KMS-11 (cell line): ENCODE measurements around the gene NKAIN4.

Experiments used
- H2AFZ ChIP-seq: fragments of 200-600 bp; sonication (generic); 2 replicates; pipeline ENCODE4 v1.6.1; 2016; ENCODE audit warnings: antibody characterized with exemption, mixed run types, low read depth
- H3K27ac ChIP-seq: fragments of 200-600 bp; sonication (generic); 2 replicates; pipeline ENCODE4 v1.6.1; 2016; ENCODE audit warnings: mild to moderate bottlenecking, mixed run types
- H3K27me3 ChIP-seq: fragments of 200-600 bp; sonication (generic); 2 replicates; pipeline ENCODE4 v1.6.1; 2017; ENCODE audit warnings: mild to moderate bottlenecking, low read depth, mixed run types, moderate library complexity; ENCODE audit not compliant: insufficient read depth
- H3K36me3 ChIP-seq: fragments of 200-600 bp; sonication (generic); 2 replicates; pipeline ENCODE4 v1.6.1; 2017; ENCODE audit warnings: mild to moderate bottlenecking, mixed run types; ENCODE audit not compliant: insufficient read depth
- H3K4me1 ChIP-seq: fragments of 200-600 bp; sonication (generic); 2 replicates; pipeline ENCODE4 v1.6.1; 2016; ENCODE audit warnings: mild to moderate bottlenecking, low read depth, mixed run types; ENCODE audit not compliant: poor library complexity, severe bottlenecking
- H3K4me2 ChIP-seq: fragments of 200-600 bp; sonication (generic); 2 replicates; pipeline ENCODE4 v1.7.0; 2016; ENCODE audit warnings: mild to moderate bottlenecking, mixed run types
- H3K4me3 ChIP-seq: fragments of 200-600 bp; sonication (generic); IDR thresholded peaks from 2 replicates; pipeline ENCODE4 v1.6.1; 2017; ENCODE audit warnings: low read depth, low read length, mixed read lengths; ENCODE audit not compliant: insufficient read depth
- H3K79me2 ChIP-seq: fragments of 200-600 bp; sonication (generic); 2 replicates; pipeline ENCODE4 v1.6.1; 2016; ENCODE audit warnings: low read depth, mixed run types; ENCODE audit not compliant: insufficient read depth
- H3K9ac ChIP-seq: fragments of 200-600 bp; sonication (generic); 2 replicates; pipeline ENCODE4 v1.6.1; 2016; ENCODE audit warnings: mild to moderate bottlenecking, mixed run types
- H4K20me1 ChIP-seq: fragments of 200-600 bp; sonication (generic); 2 replicates; pipeline ENCODE4 v1.6.1; 2016; ENCODE audit warnings: mild to moderate bottlenecking, mixed run types; ENCODE audit not compliant: insufficient read depth
- CTCF ChIP-seq: fragments of 200-600 bp; sonication (generic); conservative IDR thresholded peaks from 2 replicates; pipeline ENCODE4 v1.6.1; 2017; ENCODE audit warnings: low read depth, mild to moderate bottlenecking, antibody characterized with exemption, low read length, moderate library complexity, mixed read lengths

NKAIN4 gene

GRCh38 chr20:63297796-63298572 lies 43.7 kb upstream of the NKAIN4 start:
- H3K27ac ChIP-seq, result no peak overlapping the region
- peaks cover 97% of the 10 kb centered on the region for H3K27me3 ChIP-seq
- H3K4me1 ChIP-seq, result no peaks in the 10 kb centered on the region
- TF ChIP-seq CTCF, result no peak
- no peaks in the 10 kb centered on the region for H4K20me1 ChIP-seq
- no peaks in the 10 kb centered on the region for H3K36me3 ChIP-seq
- no peak overlapping the region for H3K4me3 ChIP-seq
- H2AFZ ChIP-seq, result no peak overlapping the region
- H3K9ac ChIP-seq, result no peak overlapping the region
- no peak overlapping the region for H3K4me2 ChIP-seq
- H3K79me2 ChIP-seq, result no peaks in the 10 kb centered on the region

GRCh38 chr20:63297371-63297781 lies 43.1 kb upstream of the NKAIN4 start:
- Histone ChIP-seq H3K36me3 (no peaks in the 10 kb centered on the region), H4K20me1 (no peaks in the 10 kb centered on the region), H3K9ac (no peak overlapping the region), H3K4me1 (no peaks in the 10 kb centered on the region), H2AFZ (no peak overlapping the region), H3K79me2 (no peaks in the 10 kb centered on the region), H3K27ac (no peak overlapping the region), H3K27me3 (peaks cover 98% of the 10 kb centered on the region), H3K4me3 (no peak overlapping the region), H3K4me2 (no peak overlapping the region)
- no peak for TF ChIP-seq CTCF

GRCh38 chr20:63296531-63297299 lies 42.5 kb upstream of the NKAIN4 start:
- H3K27ac ChIP-seq, result no peak overlapping the region
- H2AFZ ChIP-seq, result no peak overlapping the region
- H3K27me3 ChIP-seq, result peaks cover 98% of the 10 kb centered on the region
- H4K20me1 ChIP-seq, result no peaks in the 10 kb centered on the region
- H3K4me3 ChIP-seq, result no peak overlapping the region
- no peak overlapping the region for H3K4me2 ChIP-seq
- no peak overlapping the region for H3K9ac ChIP-seq
- no peaks in the 10 kb centered on the region for H3K79me2 ChIP-seq
- H3K4me1 ChIP-seq, result no peaks in the 10 kb centered on the region
- H3K36me3 ChIP-seq, result no peaks in the 10 kb centered on the region
- TF ChIP-seq CTCF, result no peak

GRCh38 chr20:63295846-63296245 lies 41.6 kb upstream of the NKAIN4 start:
- TF ChIP-seq CTCF, result no peak
- Histone ChIP-seq H2AFZ (no peak overlapping the region), H3K36me3 (no peaks in the 10 kb centered on the region), H3K4me3 (no peak overlapping the region), H3K27me3 (peaks cover 96% of the 10 kb centered on the region), H3K4me2 (no peak overlapping the region), H3K9ac (no peak overlapping the region), H3K79me2 (no peaks in the 10 kb centered on the region), H3K27ac (no peak overlapping the region), H3K4me1 (peaks cover 3% of the 10 kb centered on the region), H4K20me1 (no peaks in the 10 kb centered on the region)
